ENCODE results near the gene SEMA6D.

SEMA6D gene

DNA sequence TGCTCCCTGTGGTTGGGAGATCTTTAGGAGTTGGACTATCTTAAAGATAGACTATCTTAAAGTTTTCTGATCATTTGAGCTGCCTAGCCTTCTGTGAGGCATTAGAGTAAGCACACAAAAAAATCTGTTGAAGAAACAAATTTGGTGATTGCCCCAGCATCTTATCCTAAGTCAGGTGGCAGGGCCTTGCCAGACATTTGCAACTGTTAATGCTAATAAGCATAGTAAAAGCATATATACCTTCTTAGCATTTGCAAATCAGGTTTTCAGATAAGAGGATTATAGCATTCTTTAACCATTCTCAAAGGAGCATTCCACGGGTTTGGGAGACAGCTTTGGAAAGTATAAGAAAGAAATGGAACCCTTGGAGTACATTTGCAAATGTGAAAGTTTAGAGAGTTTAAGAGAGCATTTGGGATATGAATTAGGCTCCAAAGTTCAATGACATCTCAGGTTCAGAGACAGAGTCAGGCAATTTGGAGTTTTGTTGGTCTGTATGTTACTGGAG lies 61.0 kb downstream of the SEMA6D start:
- TF ChIP-seq, protein P1, sequence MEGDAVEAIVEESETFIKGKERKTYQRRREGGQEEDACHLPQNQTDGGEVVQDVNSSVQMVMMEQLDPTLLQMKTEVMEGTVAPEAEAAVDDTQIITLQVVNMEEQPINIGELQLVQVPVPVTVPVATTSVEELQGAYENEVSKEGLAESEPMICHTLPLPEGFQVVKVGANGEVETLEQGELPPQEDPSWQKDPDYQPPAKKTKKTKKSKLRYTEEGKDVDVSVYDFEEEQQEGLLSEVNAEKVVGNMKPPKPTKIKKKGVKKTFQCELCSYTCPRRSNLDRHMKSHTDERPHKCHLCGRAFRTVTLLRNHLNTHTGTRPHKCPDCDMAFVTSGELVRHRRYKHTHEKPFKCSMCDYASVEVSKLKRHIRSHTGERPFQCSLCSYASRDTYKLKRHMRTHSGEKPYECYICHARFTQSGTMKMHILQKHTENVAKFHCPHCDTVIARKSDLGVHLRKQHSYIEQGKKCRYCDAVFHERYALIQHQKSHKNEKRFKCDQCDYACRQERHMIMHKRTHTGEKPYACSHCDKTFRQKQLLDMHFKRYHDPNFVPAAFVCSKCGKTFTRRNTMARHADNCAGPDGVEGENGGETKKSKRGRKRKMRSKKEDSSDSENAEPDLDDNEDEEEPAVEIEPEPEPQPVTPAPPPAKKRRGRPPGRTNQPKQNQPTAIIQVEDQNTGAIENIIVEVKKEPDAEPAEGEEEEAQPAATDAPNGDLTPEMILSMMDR (IDR thresholded peaks at IDR 0.05; ENCODE audit: insufficient read depth, missing control alignments), result no peak
- DNase-seq (ENCODE audit: insufficient read length, low spot score) (no peak), FAIRE-seq (no peak)

DNA sequence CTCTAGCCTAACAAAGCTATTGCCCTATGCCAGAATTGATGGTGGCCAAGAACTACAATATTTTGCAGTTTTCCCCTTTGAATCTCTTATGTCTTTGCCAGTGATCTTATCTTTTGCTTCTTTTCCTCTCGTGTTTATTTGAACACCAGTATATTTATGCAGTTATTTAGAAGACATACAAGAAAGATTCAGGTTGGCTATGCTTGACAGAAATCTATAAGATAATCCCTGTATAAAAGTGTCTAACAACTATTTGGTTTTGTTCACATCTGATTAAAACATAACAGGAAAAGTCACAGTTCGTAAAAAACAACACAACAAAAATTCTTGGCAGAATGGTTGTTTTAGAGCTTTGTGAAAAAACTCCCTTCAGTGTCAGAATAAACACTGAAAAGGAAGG lies 63.7 kb downstream of the SEMA6D start:
- FAIRE-seq (no peak), DNase-seq (ENCODE audit: insufficient read length, low spot score) (no peak)
- TF ChIP-seq, protein P1 (IDR thresholded peaks at IDR 0.05; ENCODE audit: insufficient read depth, missing control alignments), result no peak

DNA sequence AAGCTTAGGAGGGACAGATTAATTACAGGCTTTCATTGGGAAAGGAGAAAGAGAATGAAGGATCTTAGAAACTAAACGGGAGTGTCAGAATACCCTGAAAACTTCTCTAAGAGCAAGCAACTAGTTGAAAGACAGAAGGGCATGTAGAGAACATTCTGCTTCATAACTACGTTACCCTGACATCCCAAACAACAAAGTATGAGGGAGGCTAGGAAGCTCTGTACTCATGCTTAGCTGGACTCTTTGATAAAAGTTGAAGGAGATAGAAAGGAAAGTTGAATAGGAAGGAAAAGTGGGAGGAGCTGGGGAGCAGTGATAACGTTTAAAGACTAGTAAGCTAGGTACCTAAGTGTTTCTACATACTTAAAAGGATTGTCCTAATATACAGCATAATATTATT lies 64.2 kb downstream of the SEMA6D start:
- DNase-seq (ENCODE audit: insufficient read length, low spot score) (no peak), FAIRE-seq (no peak)
- TF ChIP-seq, protein P1 (IDR thresholded peaks at IDR 0.05; ENCODE audit: insufficient read depth, missing control alignments), result no peak

DNA sequence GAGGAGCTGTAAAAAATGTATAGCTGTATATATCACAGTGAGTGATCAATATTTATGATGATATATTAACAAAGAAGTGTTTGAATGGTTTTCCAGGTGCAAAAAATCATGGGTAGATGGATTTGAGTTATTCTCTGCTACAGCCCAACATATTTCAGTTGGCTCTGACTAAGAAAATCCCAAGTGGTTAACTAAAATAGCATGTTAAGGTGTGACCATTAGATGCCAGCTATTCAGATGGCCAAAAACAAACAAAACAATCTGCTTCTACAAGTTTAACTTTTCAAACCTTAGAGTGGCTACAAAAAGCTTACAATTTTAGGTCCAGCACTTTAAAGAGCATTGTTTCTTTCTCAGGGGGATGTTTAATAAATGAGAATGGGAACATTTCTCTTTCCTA lies 67.5 kb downstream of the SEMA6D start:
- no peak for DNase-seq (ENCODE audit: insufficient read length, low spot score)
- FAIRE-seq, result no peak
- TF ChIP-seq, protein P1 (IDR thresholded peaks at IDR 0.05; ENCODE audit: insufficient read depth, missing control alignments), result no peak

DNA sequence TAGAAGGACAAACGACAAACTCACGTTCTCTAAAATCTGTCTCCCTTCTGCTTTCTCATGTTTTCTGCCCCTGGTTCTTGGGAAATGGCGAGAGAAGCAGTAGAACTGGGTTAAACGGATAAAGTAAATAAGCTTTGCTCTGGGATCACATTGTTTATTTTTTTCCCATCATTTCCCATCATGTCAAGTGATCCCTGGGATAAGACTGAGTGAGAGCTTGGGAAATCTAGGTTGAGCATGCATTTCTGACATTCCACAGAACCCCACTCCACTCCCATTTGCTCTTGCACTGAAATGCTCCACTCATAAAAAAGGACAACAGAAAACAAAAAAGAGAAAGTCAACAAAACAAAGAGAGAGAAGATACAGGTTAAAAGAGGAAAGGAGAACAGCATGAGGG lies 69.1 kb downstream of the SEMA6D start:
- TF ChIP-seq, protein P1 (IDR thresholded peaks at IDR 0.05; ENCODE audit: insufficient read depth, missing control alignments), result no peak

DNA sequence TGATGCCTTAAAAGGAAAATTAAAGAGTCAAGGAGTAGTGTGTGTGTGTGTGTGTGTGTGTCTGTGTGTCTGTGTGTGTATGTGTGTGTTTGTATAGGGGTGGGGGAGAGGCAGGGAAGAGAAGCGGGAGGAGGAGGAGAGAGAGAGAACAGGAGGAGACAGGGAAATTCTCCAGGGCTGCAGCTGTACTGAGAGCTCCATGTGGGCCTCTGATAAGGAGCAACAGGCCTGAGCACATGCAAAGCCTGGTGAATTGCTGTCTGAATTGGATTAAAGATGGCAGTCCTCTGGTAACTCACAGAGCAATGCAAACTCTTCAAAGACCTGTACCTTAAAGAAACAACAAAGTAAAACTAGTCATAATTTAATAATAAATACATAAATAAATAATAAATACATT lies 70.6 kb downstream of the SEMA6D start:
- FAIRE-seq, result no peak
- no peak for DNase-seq (ENCODE audit: insufficient read length, low spot score)
- TF ChIP-seq, protein P1 (IDR thresholded peaks at IDR 0.05; ENCODE audit: insufficient read depth, missing control alignments), result no peak

More for the DNA sequence above, 69.1 kb downstream of the SEMA6D start:
- FAIRE-seq, result no peak
- DNase-seq (ENCODE audit: insufficient read length, low spot score), result no peak

DNA sequence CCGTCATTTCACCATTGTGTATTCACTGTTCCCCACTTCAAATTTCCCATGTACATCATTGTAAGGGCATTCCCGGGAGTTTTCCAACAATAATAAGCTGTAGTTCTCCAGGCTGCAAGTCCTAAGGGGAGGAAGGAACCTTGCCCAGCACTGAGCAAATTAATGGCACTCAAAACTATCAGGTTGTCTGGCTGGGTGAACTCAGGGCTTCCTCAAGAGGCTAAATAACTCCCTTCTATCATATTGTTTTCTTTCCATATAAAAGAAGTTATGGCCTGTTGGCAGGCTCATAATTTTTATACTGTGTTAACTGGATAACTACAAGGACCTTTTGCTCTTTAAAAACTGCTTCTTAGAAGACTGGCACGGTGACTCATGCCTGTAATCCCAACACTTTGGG lies 71.4 kb downstream of the SEMA6D start:
- no peak for FAIRE-seq
- no peak for DNase-seq (ENCODE audit: insufficient read length, low spot score)
- TF ChIP-seq, protein P1 (IDR thresholded peaks at IDR 0.05; ENCODE audit: insufficient read depth, missing control alignments), result no peak

Data from D721Med (cell line).